ENCODE results near the gene NRXN3. TPM values are rescaled to one million over a fixed set of nuclear protein-coding genes. Genes with fewer than 3 reads are reported as not detected.

The NRXN3 gene
- total RNA-seq, 1 donor from 2014 or later = 19.8 TPM

DNA sequence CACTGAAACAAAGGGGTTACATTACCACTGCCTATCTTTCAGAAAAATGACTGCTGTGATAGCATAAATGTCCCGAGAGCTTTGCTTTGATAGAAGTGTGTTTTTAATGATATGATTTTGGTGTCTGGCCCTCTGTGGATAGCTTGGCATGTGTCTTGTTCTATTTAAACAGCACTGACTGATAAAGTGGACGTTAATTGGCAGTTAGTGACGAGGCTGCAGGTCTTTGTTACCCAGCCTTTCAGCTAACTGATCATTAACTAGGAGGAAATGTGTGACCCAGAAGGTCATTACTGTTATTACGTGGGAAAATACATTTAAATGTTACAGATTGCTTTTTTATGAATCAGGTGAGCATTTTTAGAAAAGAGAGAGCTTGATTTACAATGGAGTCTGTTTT is 1612.9 kb downstream of the NRXN3 start:
- H3K4me3 Mint-ChIP-seq = no peak overlapping the region
- H3K36me3 Mint-ChIP-seq = peaks cover 2% of the 10 kb centered on the region
- no peak for DNase-seq (ENCODE audit: extremely low spot score, unreplicated experiment)
- H3K27me3 Mint-ChIP-seq = no peaks in the 10 kb centered on the region
- TF ChIP-seq, protein P1, sequence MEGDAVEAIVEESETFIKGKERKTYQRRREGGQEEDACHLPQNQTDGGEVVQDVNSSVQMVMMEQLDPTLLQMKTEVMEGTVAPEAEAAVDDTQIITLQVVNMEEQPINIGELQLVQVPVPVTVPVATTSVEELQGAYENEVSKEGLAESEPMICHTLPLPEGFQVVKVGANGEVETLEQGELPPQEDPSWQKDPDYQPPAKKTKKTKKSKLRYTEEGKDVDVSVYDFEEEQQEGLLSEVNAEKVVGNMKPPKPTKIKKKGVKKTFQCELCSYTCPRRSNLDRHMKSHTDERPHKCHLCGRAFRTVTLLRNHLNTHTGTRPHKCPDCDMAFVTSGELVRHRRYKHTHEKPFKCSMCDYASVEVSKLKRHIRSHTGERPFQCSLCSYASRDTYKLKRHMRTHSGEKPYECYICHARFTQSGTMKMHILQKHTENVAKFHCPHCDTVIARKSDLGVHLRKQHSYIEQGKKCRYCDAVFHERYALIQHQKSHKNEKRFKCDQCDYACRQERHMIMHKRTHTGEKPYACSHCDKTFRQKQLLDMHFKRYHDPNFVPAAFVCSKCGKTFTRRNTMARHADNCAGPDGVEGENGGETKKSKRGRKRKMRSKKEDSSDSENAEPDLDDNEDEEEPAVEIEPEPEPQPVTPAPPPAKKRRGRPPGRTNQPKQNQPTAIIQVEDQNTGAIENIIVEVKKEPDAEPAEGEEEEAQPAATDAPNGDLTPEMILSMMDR (conservative IDR thresholded peaks at IDR 0.05) = no peak
- H3K9me3 Mint-ChIP-seq = peaks cover 4% of the 10 kb centered on the region
- no peak overlapping the region for H3K27ac Mint-ChIP-seq
- H3K4me1 Mint-ChIP-seq (ENCODE audit: unreplicated experiment) = no peaks in the 10 kb centered on the region

DNA sequence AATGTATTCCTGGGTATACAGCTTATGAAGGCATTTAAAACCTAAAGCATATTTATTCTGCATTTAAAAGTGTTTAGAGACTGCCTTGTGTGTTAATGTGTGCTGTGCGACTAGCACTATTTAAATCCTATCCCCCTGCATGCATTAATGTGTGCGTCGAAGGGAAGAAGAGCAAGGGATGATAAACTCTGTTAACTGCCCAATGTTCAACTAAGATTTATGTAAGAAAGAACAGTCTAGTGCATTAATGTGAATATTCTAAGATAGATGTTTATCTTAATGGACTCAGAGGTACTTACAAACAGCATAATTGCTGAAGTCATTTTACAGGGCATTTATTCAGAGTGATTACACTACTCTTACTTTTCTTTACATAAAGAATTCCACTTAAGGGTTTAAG is 1616.3 kb downstream of the NRXN3 start:
- Mint-ChIP-seq H3K4me3 (no peak overlapping the region), H3K36me3 (peaks cover 15% of the 10 kb centered on the region), H3K4me1 (ENCODE audit: unreplicated experiment) (no peaks in the 10 kb centered on the region), H3K27ac (no peak overlapping the region), H3K27me3 (no peaks in the 10 kb centered on the region), H3K9me3 (peaks cover 18% of the 10 kb centered on the region)
- TF ChIP-seq, protein P1 (conservative IDR thresholded peaks at IDR 0.05) = no peak
- no peak for DNase-seq (ENCODE audit: extremely low spot score, unreplicated experiment)

DNA sequence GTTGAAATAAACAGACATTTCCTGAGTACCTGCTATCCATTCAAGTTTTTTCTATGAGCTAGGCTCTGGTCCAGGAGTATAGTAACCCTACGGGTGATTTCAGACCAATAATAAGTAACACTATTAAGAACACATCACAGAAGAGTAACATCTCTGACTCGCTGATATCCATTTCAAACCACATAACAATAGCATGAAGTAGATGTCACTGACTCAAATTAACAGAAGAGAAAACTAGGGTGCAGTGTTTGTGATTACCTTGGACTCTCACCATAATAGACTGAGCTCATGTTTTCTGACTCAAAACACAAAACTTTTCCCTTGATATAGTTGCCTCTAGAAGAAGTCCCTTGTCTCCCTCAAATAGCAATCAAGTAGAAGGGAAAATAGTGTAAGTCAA is 1618.2 kb downstream of the NRXN3 start:
- TF ChIP-seq, protein P1 (conservative IDR thresholded peaks at IDR 0.05) = no peak
- Mint-ChIP-seq H3K4me1 (ENCODE audit: unreplicated experiment) (no peaks in the 10 kb centered on the region), H3K27me3 (no peaks in the 10 kb centered on the region), H3K36me3 (peaks cover 15% of the 10 kb centered on the region), H3K9me3 (peaks cover 18% of the 10 kb centered on the region), H3K4me3 (no peak overlapping the region), H3K27ac (no peak overlapping the region)
- DNase-seq (ENCODE audit: extremely low spot score, unreplicated experiment) = no peak

DNA sequence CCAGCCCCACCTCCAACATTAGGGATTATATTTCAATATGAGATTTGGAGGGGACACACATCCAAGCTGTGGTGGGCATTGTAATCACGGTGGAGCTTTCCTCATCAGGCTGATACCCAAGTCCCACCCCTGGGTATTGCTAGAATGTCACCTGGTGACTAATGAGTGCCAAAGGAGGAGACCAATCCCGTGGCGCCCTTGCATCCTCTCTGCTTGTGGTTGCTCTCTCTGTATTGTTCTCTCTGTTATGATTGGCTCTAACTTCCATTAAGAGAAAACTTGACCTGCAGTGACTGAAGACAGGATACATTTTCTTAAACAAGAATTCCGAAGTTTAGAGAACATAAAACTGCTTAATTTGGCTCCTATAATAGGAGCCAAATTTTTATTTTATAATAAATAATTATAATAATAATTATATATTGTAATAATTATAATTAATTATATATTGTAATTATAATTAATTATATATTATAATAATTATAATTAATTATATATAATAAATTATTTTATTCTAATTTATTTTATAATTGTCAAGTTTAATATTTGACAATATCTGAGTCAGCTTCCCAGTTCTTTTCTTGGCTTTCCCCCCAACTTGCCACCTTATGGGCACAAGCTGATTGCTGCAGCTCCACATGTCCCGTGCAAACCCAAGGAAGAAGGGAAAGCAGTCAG is 1621.0 kb downstream of the NRXN3 start:
- peaks cover 14% of the 10 kb centered on the region for H3K9me3 Mint-ChIP-seq
- H3K27ac Mint-ChIP-seq = no peak overlapping the region
- no peaks in the 10 kb centered on the region for H3K27me3 Mint-ChIP-seq
- TF ChIP-seq, protein P1 (conservative IDR thresholded peaks at IDR 0.05) = no peak
- DNase-seq (ENCODE audit: extremely low spot score, unreplicated experiment) = no peak
- no peak overlapping the region for H3K4me3 Mint-ChIP-seq
- H3K36me3 Mint-ChIP-seq = peaks cover 15% of the 10 kb centered on the region
- H3K4me1 Mint-ChIP-seq (ENCODE audit: unreplicated experiment) = no peaks in the 10 kb centered on the region

DNA sequence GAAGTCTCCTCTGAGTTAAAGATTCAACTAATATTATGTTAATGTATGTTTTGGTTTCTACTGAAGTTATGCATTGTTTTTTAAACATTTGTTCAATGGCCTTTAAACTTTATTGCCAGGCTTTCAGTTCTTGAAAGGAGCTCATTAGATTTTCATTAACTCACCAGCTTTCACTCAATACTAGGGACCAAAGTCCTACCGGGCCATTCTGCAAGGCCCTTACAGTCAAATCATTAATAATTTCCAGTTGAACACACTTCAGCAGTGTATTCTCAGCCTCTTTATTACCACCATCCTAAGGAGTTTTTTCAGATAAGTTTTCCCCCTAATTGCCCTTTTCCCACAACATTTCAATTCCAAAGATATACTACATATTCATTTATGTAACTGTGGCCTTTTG is 1631.9 kb downstream of the NRXN3 start:
- Mint-ChIP-seq H3K36me3 (peaks cover 4% of the 10 kb centered on the region), H3K4me3 (no peak overlapping the region)

More for the DNA sequence above, 1631.9 kb downstream of the NRXN3 start:
- TF ChIP-seq, protein P1 (conservative IDR thresholded peaks at IDR 0.05) = no peak
- H3K27me3 Mint-ChIP-seq = peaks cover 2% of the 10 kb centered on the region
- H3K27ac Mint-ChIP-seq = no peak overlapping the region
- no peak for DNase-seq (ENCODE audit: extremely low spot score, unreplicated experiment)
- H3K9me3 Mint-ChIP-seq = no peaks in the 10 kb centered on the region
- peaks cover 18% of the 10 kb centered on the region for H3K4me1 Mint-ChIP-seq (ENCODE audit: unreplicated experiment)
